GM20000 (cell line): ENCODE measurements around the gene DST.
A peak's percentile ranks its signal among the peaks of the same experiment; 100 is the strongest.

Experiments used
- DNase-seq: peaks from one replicate; pipeline ENCODE4 v3.0.0; 2012; ENCODE audit warnings: low spot score
- CTCF ChIP-seq: IDR thresholded peaks from 2 replicates; pipeline ENCODE4 v1.5.1; 2012; ENCODE audit warnings: mild to moderate bottlenecking, control low read depth; ENCODE audit errors: extremely low read depth, missing control alignments

Gene DST

GRCh38 chr6:56607111-56607752, 35.5 kb downstream of the DST start:
- no peak for DNase-seq
- no peak for TF ChIP-seq CTCF

GRCh38 chr6:56605435-56605834, 37.3 kb downstream of the DST start:
- no peak for DNase-seq
- no peak for TF ChIP-seq CTCF

DNA sequence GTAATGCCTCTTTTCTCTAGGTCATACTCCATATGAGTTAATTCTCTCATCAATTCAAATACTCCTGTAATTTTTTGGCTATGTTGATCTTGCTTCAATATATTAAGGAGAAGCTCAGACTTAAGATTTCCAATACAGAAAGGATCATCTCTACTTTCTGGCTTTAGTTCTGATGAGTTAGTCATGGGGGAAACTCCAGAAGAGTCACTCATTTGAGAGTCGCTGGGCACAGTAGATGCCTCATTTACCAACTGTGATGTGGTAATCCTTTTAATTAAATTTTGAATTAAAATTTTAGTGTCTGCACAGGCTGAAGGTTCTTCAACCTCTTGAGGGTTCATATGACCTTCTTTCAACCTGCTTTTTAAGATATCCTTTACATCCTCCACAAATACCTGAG, 38.5 kb downstream of the DST start:
- no peak for DNase-seq
- TF ChIP-seq CTCF = no peak

GRCh38 chr6:56601390-56601789, 41.3 kb downstream of the DST start:
- no peak for TF ChIP-seq CTCF
- no peak for DNase-seq

- peak; percentile 71 for TF ChIP-seq CTCF
- peak; percentile 50 for DNase-seq
Observed at GRCh38 chr6:56595490-56596122, 47.1 kb downstream of the DST start.

DNA sequence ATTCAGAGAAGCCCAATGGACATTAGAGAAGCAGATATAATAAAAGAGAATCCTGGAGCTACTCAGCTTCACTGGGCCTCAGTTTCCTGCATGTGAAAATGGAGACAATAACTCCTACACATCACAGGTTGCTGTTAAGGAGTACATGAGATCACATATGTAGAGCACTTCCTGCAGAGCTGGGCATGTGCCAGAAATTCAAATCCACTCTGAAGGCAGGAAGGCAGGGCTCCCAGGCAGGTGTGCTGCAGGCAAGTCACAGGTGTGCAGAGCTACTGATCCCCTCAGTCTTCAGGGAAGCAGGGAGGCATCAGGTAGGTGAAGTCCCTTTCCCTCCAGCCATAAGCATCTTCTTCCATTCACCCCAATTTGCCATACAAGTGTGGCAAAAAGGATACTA, 48.0 kb downstream of the DST start:
- TF ChIP-seq CTCF = no peak
- no peak for DNase-seq

- DNase-seq = peak; percentile 67
- no peak for TF ChIP-seq CTCF
Observed at GRCh38 chr6:56593801-56594318, 48.8 kb downstream of the DST start.
